RWPE1 (cell line): ENCODE measurements around the gene ITPK1.
A peak's percentile ranks its signal among the peaks of the same experiment; 100 is the strongest.

Experiments used
- CTCF ChIA-PET: fragments of 350-600 bp; sonication (Branson Sonifier 250); formaldehyde crosslinking; extraction: SDS; loops from one replicate; lab custom pipeline; 2021; lab: Yijun Ruan, JAX
- POLR2A ChIA-PET: fragments of 400-600 bp; formaldehyde crosslinking; extraction: SDS; loops from one replicate; lab custom pipeline; 2020; ENCODE audit warnings: antibody characterized with exemption; ENCODE audit not compliant: low non-redundant PET; lab: Yijun Ruan, JAX
- DNase-seq: peaks from one replicate; pipeline ENCODE4 v3.0.0; 2012; ENCODE audit warnings: low spot score
- H3K27ac ChIP-seq: fragments of 450-650 bp; 2 replicates; pipeline ENCODE4 v1.5.1; 2017
- CTCF ChIP-seq: fragments of 450-650 bp; conservative IDR thresholded peaks from 2 replicates; pipeline ENCODE4 v1.5.1; 2017; ENCODE audit warnings: low read depth, mild to moderate bottlenecking

The ITPK1 gene

GRCh38 chr14:92942976-92943710 is 172.6 kb downstream of the ITPK1 start:
- TF ChIP-seq CTCF = no peak
- H3K27ac ChIP-seq = 0 out of 2 replicates have a peak overlapping the region, but pooled peaks have one; percentile 15
- ChIA-PET POLR2A (no interaction called here), CTCF (no interaction called here)
- no peak for DNase-seq

- no peak for TF ChIP-seq CTCF
- ChIA-PET CTCF (no interaction called here), POLR2A (no interaction called here)
- no peak for DNase-seq
- peak overlapping the region; percentile 15; the same call in 1 of the 2 replicates for H3K27ac ChIP-seq
These were observed 173.1 kb downstream of the ITPK1 start for GRCh38 chr14:92942576-92942975.

- ChIA-PET POLR2A (no interaction called here), CTCF (no interaction called here)
- H3K27ac ChIP-seq = peak overlapping the region; percentile 15; the same call in 1 of the 2 replicates
- no peak for DNase-seq
- no peak for TF ChIP-seq CTCF
These were observed 173.6 kb downstream of the ITPK1 start for GRCh38 chr14:92942136-92942535.

- no peak overlapping the region for H3K27ac ChIP-seq
- no peak for DNase-seq
- no peak for TF ChIP-seq CTCF
- ChIA-PET CTCF (no interaction called here), POLR2A (no interaction called here)
These were observed 174.2 kb downstream of the ITPK1 start for GRCh38 chr14:92941531-92941930.

- POLR2A ChIA-PET = no interaction called here
- CTCF ChIA-PET = interaction anchor here (0.8 kb wide), 1 partner anchor 97 kb away, joined by 4 read pairs; no protein-coding TSS in a partner anchor
- no peak for TF ChIP-seq CTCF
- no peak for DNase-seq
- H3K27ac ChIP-seq = no peak overlapping the region
These were observed 175.2 kb downstream of the ITPK1 start for GRCh38 chr14:92940543-92940942.

- no peak for TF ChIP-seq CTCF
- CTCF ChIA-PET = interaction anchor here (0.8 kb wide), 1 partner anchor 98 kb away, joined by 4 read pairs; no protein-coding TSS in a partner anchor
- POLR2A ChIA-PET = no interaction called here
- no peak for DNase-seq
- no peak overlapping the region for H3K27ac ChIP-seq
These were observed 176.0 kb downstream of the ITPK1 start for GRCh38 chr14:92939699-92940098.
